CD4-positive, CD25-positive, alpha-beta regulatory T cell (primary cell): Measurements from ENCODE around the gene SLC6A17. TPM values are rescaled to one million over a fixed set of nuclear protein-coding genes. Genes with fewer than 3 reads are reported as not detected.

Experiments used
- ATAC-seq, 2 donors: fragments of 150-1000 bp; cut with Tn5 transposase; one replicate each; pipeline ENCODE4 v1.10.0; 2021; ENCODE audit warnings: low read depth in 2 of 2, moderate number of reproducible peaks in 2 of 2, moderate library complexity in 1 of 2
- DNase-seq, 3 donors: peaks; one replicate each; pipeline versions ENCODE4 v3.0.0 to v3.0.0-alpha.2; 2012 to 2022; ENCODE audit warnings: mixed read lengths in 1 of 3
- H3K27ac ChIP-seq: one replicate; pipeline ENCODE4 v1.7.0; 2013; ENCODE audit warnings: mild to moderate bottlenecking, low read length; ENCODE audit not compliant: insufficient read depth, poor library complexity, severe bottlenecking
- H3K27me3 ChIP-seq: one replicate; pipeline ENCODE4 v1.7.0; 2013; ENCODE audit warnings: low read length; ENCODE audit not compliant: control insufficient read depth, insufficient read depth
- H3K36me3 ChIP-seq: one replicate; pipeline ENCODE4 v1.7.0; 2013; ENCODE audit warnings: mild to moderate bottlenecking, low read length, moderate library complexity; ENCODE audit not compliant: control insufficient read depth, insufficient read depth
- H3K4me1 ChIP-seq: 2 replicates; pipeline ENCODE4 v1.7.0; 2013; ENCODE audit warnings: mild to moderate bottlenecking, low read length; ENCODE audit not compliant: insufficient read depth, control insufficient read depth, poor library complexity, severe bottlenecking
- H3K4me3 ChIP-seq: one replicate; pipeline ENCODE4 v1.7.0; 2013; ENCODE audit warnings: low read depth, mild to moderate bottlenecking, low read length, moderate library complexity
- H3K9me3 ChIP-seq, 2 experiments: 1 replicate in 1 of 2; 2 replicates in 1 of 2; pipeline ENCODE4 v1.7.0; 2013; ENCODE audit warnings: low read length in 2 of 2, mild to moderate bottlenecking in 1 of 2, moderate library complexity in 1 of 2; ENCODE audit not compliant: control insufficient read depth in 2 of 2
- H3K27ac Mint-ChIP-seq, 3 donors: one replicate each; pipeline ENCODE4 v1.8.0; 2020 to 2022; ENCODE audit warnings: mild to moderate bottlenecking in 3 of 3, mixed read lengths in 3 of 3, moderate library complexity in 2 of 3
- H3K27me3 Mint-ChIP-seq: one replicate; pipeline ENCODE4 v1.8.0; 2022; ENCODE audit warnings: mild to moderate bottlenecking, mixed read lengths
- H3K36me3 Mint-ChIP-seq: one replicate; pipeline ENCODE4 v1.8.0; 2020; ENCODE audit warnings: mixed read lengths
- H3K4me1 Mint-ChIP-seq, 4 donors: one replicate each; pipeline ENCODE4 v1.8.0; 2020 to 2022; ENCODE audit warnings: mixed read lengths in 4 of 4, mild to moderate bottlenecking in 1 of 4
- H3K4me3 Mint-ChIP-seq, 4 donors: one replicate each; pipeline ENCODE4 v1.8.0; 2020 to 2022; ENCODE audit warnings: mild to moderate bottlenecking in 4 of 4, mixed read lengths in 4 of 4, moderate library complexity in 3 of 4
- H3K9me3 Mint-ChIP-seq, 7 donors: one replicate each; pipeline ENCODE4 v1.8.0; 2020 to 2022; ENCODE audit warnings: mixed read lengths in 7 of 7, mild to moderate bottlenecking in 3 of 7, moderate library complexity in 2 of 7
- polyA plus RNA-seq, 4 donors: library from polyadenylated mRNA; unstranded; fragments of 300-500 nt; fragmentation: Illumina TruSeq; gene quantifications; one replicate each; pipeline ENCODE4 v1.2.3, GENCODE V29; 2021
- total RNA-seq: library from RNA; stranded (reverse); gene quantifications from one replicate; pipeline ENCODE4 v1.2.3, GENCODE V29; 2022

SLC6A17 gene
- total and polyA plus RNA-seq, 5 donors from 2014 or later = not detected

GRCh38 chr1:110227774-110228173 is 77.5 kb downstream of the SLC6A17 start:
- no peak for DNase-seq
- peaks cover 17% of the 10 kb centered on the region for H3K36me3 Mint-ChIP-seq
- H3K27ac Mint-ChIP-seq = no peak overlapping the region
- no peak overlapping the region for H3K4me3 Mint-ChIP-seq
- no peaks in the 10 kb centered on the region for H3K27me3 ChIP-seq
- H3K27ac ChIP-seq = no peak overlapping the region
- H3K9me3 ChIP-seq = no peaks in the 10 kb centered on the region
- no peaks in the 10 kb centered on the region for H3K4me1 ChIP-seq
- no peaks in the 10 kb centered on the region for H3K9me3 Mint-ChIP-seq
- peaks cover 0 to 2% (median 0%) of the 10 kb centered on the region in 4 donors for H3K4me1 Mint-ChIP-seq
- no peak overlapping the region for H3K4me3 ChIP-seq
- H3K27me3 Mint-ChIP-seq = peaks cover 4% of the 10 kb centered on the region
- H3K36me3 ChIP-seq = peaks cover 2% of the 10 kb centered on the region
- no peak for ATAC-seq

- Mint-ChIP-seq H3K36me3 (peaks cover 19% of the 10 kb centered on the region), H3K27me3 (peaks cover 4% of the 10 kb centered on the region), H3K4me3 (no peak overlapping the region), H3K27ac (no peak overlapping the region), H3K9me3 (no peaks in the 10 kb centered on the region), H3K4me1 (peaks cover 0 to 2% (median 0%) of the 10 kb centered on the region in 4 donors)
- Histone ChIP-seq H3K4me1 (no peaks in the 10 kb centered on the region), H3K27me3 (no peaks in the 10 kb centered on the region), H3K4me3 (no peak overlapping the region), H3K27ac (no peak overlapping the region), H3K36me3 (peaks cover 2% of the 10 kb centered on the region), H3K9me3 (no peaks in the 10 kb centered on the region)
- DNase-seq = no peak
- ATAC-seq = no peak
These were observed 78.1 kb downstream of the SLC6A17 start for GRCh38 chr1:110228381-110228780.

- DNase-seq = no peak
- H3K27me3 Mint-ChIP-seq = peaks cover 4% of the 10 kb centered on the region
- H3K4me3 Mint-ChIP-seq = no peak overlapping the region
- no peak overlapping the region for H3K27ac ChIP-seq
- H3K9me3 Mint-ChIP-seq = no peaks in the 10 kb centered on the region
- no peaks in the 10 kb centered on the region for H3K27me3 ChIP-seq
- H3K4me3 ChIP-seq = no peak overlapping the region
- H3K4me1 ChIP-seq = no peaks in the 10 kb centered on the region
- H3K36me3 Mint-ChIP-seq = peaks cover 19% of the 10 kb centered on the region
- H3K4me1 Mint-ChIP-seq = peaks cover 0 to 2% (median 0%) of the 10 kb centered on the region in 4 donors
- H3K36me3 ChIP-seq = peaks cover 2% of the 10 kb centered on the region
- H3K9me3 ChIP-seq = no peaks in the 10 kb centered on the region
- ATAC-seq = no peak
- no peak overlapping the region for H3K27ac Mint-ChIP-seq
These were observed 78.6 kb downstream of the SLC6A17 start for GRCh38 chr1:110228869-110229268.

- Histone ChIP-seq H3K4me1 (no peaks in the 10 kb centered on the region), H3K27me3 (no peaks in the 10 kb centered on the region), H3K9me3 (no peaks in the 10 kb centered on the region), H3K4me3 (no peak overlapping the region), H3K27ac (no peak overlapping the region), H3K36me3 (peaks cover 2% of the 10 kb centered on the region)
- Mint-ChIP-seq H3K27ac (no peak overlapping the region), H3K9me3 (no peaks in the 10 kb centered on the region), H3K4me3 (no peak overlapping the region), H3K4me1 (peaks cover 0 to 2% (median 0%) of the 10 kb centered on the region in 4 donors), H3K36me3 (peaks cover 19% of the 10 kb centered on the region), H3K27me3 (peaks cover 4% of the 10 kb centered on the region)
- DNase-seq = no peak
- no peak for ATAC-seq
These were observed 79.2 kb downstream of the SLC6A17 start for GRCh38 chr1:110229348-110230001.

- Histone ChIP-seq H3K27ac (no peak overlapping the region), H3K9me3 (no peaks in the 10 kb centered on the region), H3K4me3 (no peak overlapping the region), H3K27me3 (no peaks in the 10 kb centered on the region), H3K36me3 (peaks cover 2% of the 10 kb centered on the region), H3K4me1 (no peaks in the 10 kb centered on the region)
- Mint-ChIP-seq H3K36me3 (peaks cover 19% of the 10 kb centered on the region), H3K27me3 (peaks cover 4% of the 10 kb centered on the region), H3K9me3 (no peaks in the 10 kb centered on the region), H3K27ac (no peak overlapping the region), H3K4me3 (no peak overlapping the region), H3K4me1 (peaks cover 0 to 2% (median 0%) of the 10 kb centered on the region in 4 donors)
- DNase-seq = no peak
- no peak for ATAC-seq
These were observed 80.3 kb downstream of the SLC6A17 start for GRCh38 chr1:110230381-110231199.

DNA sequence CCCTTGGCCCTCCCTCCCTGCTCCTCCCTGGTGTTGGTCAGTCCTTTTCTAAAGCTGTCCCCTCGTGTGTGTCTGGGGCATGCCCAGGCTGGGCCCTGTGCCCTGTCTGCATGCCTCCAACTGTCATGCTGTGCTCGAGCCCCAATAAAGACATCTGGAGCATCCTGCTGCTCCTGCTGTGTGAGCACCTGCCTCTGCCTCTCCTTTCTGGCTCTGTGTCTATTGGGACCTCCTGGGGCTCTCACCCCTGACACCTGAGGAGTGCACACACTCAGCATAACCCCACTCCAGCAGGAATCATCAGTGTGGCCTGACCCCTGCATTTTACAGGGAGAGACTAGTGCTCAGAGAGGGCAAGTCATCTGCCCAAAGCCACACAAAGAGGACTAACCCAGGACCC is 83.6 kb downstream of the SLC6A17 start:
- Histone ChIP-seq H3K9me3 (no peaks in the 10 kb centered on the region), H3K36me3 (no peaks in the 10 kb centered on the region), H3K4me3 (no peak overlapping the region), H3K27ac (no peak overlapping the region), H3K27me3 (no peaks in the 10 kb centered on the region), H3K4me1 (no peaks in the 10 kb centered on the region)
- no peak for DNase-seq
- Mint-ChIP-seq H3K4me1 (peaks cover 0 to 4% (median 2%) of the 10 kb centered on the region in 4 donors), H3K27ac (no peak overlapping the region), H3K4me3 (no peak overlapping the region), H3K27me3 (no peaks in the 10 kb centered on the region), H3K9me3 (no peaks in the 10 kb centered on the region), H3K36me3 (peaks cover 14% of the 10 kb centered on the region)
- no peak for ATAC-seq

DNA sequence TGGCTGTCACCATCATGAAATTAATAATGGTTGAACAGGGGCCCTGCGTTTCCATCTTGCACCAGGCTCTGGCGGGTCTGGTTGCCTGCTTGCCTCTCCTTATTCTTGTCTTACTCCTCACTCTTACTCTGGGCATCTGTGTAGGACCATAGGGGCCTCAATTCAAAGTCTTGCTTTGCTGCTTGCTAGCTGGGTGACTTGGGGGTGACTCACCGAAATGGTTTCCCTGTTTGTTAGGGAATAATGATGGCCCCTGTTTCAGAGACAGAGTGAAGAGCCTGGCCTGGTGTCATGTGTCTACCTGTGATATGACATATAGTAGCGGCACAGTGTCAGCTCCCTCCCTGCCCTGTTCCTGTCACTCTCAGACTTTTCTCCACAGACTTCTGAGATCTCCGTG is 84.4 kb downstream of the SLC6A17 start:
- Mint-ChIP-seq H3K27me3 (no peaks in the 10 kb centered on the region), H3K4me3 (no peak overlapping the region), H3K4me1 (peaks cover 0 to 4% (median 2%) of the 10 kb centered on the region in 4 donors), H3K9me3 (peaks cover 0 to 1% (median 0%) of the 10 kb centered on the region in 7 donors), H3K36me3 (peaks cover 13% of the 10 kb centered on the region), H3K27ac (no peak overlapping the region)
- DNase-seq = no peak
- ATAC-seq = no peak
- H3K9me3 ChIP-seq = no peaks in the 10 kb centered on the region
- no peaks in the 10 kb centered on the region for H3K27me3 ChIP-seq
- H3K27ac ChIP-seq = no peak overlapping the region
- no peaks in the 10 kb centered on the region for H3K4me1 ChIP-seq
- H3K36me3 ChIP-seq = no peaks in the 10 kb centered on the region
- no peak overlapping the region for H3K4me3 ChIP-seq
